NCI-H748 (cell line): ENCODE data around the gene RYR2.
"Not testable (repeated sequence)": the region's sequence is repeated elsewhere in the genome, so short reads cannot be mapped to it uniquely, and the experiment has no call there.

Experiments used
- DNase-seq: peaks from one replicate; lab custom pipeline; 2025; ENCODE audit not compliant: unreplicated experiment; lab: John Stamatoyannopoulos, UW

The RYR2 gene

GRCh38 chr1:237769916-237770315, 727.9 kb downstream of the RYR2 start:
- DNase-seq: no peak

DNA sequence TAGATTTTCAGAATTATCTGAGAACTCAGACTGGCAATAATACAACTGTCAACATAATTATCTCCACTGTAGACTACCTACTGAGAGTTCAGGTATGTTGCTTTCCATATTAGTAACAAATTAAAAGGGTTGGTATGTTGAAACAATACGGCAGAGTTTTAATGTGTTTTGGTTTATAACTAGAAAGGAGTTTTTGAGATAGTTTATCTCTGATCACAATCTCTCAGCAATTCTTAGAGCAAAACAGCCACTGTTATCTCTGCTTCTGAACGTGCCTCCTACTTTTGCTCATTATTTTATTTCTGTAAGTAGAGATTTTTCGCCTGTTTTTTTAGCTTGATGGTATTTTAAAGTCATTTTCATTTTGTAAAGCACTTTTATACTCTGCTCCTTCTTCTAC, 730.0 kb downstream of the RYR2 start:
- DNase-seq: no peak

GRCh38 chr1:237774246-237774645, 732.3 kb downstream of the RYR2 start:
- no peak for DNase-seq

GRCh38 chr1:237779356-237779755, 737.4 kb downstream of the RYR2 start:
- no peak for DNase-seq

DNA sequence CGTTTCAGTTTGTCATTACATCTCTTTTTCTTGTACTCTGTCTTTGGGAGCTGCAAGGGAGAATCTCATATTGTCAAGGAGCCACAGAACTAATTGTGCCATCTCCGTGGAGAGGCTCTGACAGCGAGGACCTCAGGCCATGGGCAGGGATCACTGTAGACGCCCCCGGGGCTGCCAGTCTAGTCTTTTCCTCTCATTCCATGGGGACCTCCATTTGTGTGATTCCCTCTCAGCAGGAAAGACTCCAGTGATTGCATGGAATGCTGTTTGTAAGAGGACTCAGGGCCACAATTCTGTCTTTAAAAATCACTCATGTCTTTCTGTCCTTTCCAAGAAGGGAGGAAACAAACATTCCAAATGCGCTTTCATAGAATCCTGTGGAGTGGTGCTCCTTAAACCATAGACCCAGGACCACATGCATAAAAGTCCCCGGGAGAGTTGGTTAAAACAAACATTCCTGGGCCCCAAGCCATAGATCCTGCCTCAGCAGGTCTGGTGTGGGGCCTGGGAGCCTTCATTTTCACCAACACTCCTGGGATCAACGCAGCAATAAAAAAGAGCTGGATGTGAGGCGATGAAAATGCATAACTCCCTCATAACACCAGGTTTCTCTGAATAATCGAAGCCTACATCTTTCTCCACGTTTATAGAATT, 744.2 kb downstream of the RYR2 start:
- DNase-seq: no peak

- no peak for DNase-seq
Measured at GRCh38 chr1:237788069-237788468, 746.1 kb downstream of the RYR2 start.

GRCh38 chr1:237789619-237790018, 747.6 kb downstream of the RYR2 start:
- DNase-seq: no peak

GRCh38 chr1:237791592-237791991, 749.6 kb downstream of the RYR2 start:
- no peak for DNase-seq

- no peak for DNase-seq
Measured at GRCh38 chr1:237792149-237792548, 750.2 kb downstream of the RYR2 start.

- DNase-seq: no peak
Measured at GRCh38 chr1:237792726-237793125, 750.7 kb downstream of the RYR2 start.

GRCh38 chr1:237794071-237794470, 752.1 kb downstream of the RYR2 start:
- no peak for DNase-seq

- DNase-seq: no peak
Measured at GRCh38 chr1:237795558-237795957, 753.6 kb downstream of the RYR2 start.

- peak; percentile 56 for DNase-seq
Measured at GRCh38 chr1:237799762-237800474, 757.9 kb downstream of the RYR2 start.

- DNase-seq: no peak
Measured at GRCh38 chr1:237804516-237804915, 762.5 kb downstream of the RYR2 start.

GRCh38 chr1:237809099-237809498, 767.1 kb downstream of the RYR2 start:
- no peak for DNase-seq

- no peak for DNase-seq
Measured at GRCh38 chr1:237811633-237812032, 769.6 kb downstream of the RYR2 start.

DNA sequence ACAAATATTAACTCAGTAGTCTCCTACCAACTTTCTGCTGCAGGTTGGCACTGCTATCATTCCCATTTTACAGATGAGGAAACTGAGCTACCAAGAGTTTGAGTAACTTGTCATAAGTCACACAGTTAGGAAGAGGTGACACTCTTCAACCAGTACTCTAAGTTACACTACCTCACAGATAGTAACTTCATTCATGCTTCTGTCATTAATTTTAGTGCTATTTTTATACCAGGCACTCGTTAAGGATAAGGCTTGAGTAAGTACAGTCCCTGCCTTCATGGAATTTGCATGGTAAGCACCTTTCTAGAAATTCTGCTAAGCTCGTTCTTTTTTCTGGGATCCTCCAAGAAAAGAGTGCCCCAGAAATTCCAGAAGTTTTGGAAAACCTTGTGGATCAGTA, 770.1 kb downstream of the RYR2 start:
- DNase-seq: no peak

DNA sequence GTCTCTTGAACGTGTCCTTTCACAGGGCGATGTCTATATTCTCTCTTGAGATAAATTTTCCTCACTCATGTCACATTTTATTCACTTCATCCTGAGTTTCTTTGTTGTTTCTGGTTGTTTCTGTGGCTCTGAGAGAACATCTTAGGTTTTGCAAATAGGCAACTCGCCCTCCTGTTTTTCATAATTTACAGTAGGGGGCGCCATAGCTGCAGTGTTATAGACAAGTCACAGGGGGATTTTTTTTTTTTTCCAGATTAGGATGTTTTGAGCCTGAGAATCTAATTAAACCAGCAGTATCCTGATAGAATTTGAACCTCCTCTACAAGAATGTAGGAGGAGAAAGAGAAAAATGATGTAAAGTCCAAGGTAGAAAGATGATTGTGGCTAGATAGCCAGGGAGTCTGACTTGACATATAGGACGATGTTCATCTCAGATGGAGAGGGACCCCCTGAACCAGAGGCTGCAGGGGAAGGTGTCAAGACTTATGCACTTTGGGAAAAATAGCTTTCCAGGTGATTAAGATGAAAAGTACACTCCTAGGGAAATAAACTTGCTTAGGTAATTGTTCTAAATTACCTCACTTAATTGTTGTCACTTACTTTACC, 772.4 kb downstream of the RYR2 start:
- DNase-seq: peak; percentile 1

- DNase-seq: no peak
Measured at GRCh38 chr1:237817277-237817676, 775.3 kb downstream of the RYR2 start.

- DNase-seq: not testable (repeated sequence)
Measured at GRCh38 chr1:237820634-237821033, 778.6 kb downstream of the RYR2 start.

GRCh38 chr1:237832858-237833257, 790.9 kb downstream of the RYR2 start:
- DNase-seq: no peak

- DNase-seq: no peak
Measured at GRCh38 chr1:237834048-237834447, 792.1 kb downstream of the RYR2 start.
